T-helper 17 cell (primary cell): Measurements from ENCODE around the gene THSD7B. TPM values are rescaled to one million over a fixed set of nuclear protein-coding genes. Genes with fewer than 3 reads are reported as not detected.
"Not testable (repeated sequence)": the region's sequence is repeated elsewhere in the genome, so short reads cannot be mapped to it uniquely, and the experiment has no call there.

Experiments used
- ATAC-seq: fragments of 150-1000 bp; cut with Tn5 transposase; 2 replicates; pipeline ENCODE4 v1.10.0; 2021; ENCODE audit warnings: mild to moderate bottlenecking, moderate library complexity
- DNase-seq, 3 donors: peaks; one replicate each; pipeline versions ENCODE4 v3.0.0 to v3.0.0-alpha.2; 2020 to 2021
- H3K9me3 ChIP-seq: one replicate; pipeline ENCODE4 v1.7.0; 2013; ENCODE audit warnings: low read length, mild to moderate bottlenecking; ENCODE audit not compliant: control insufficient read depth, poor library complexity, severe bottlenecking
- H3K27ac Mint-ChIP-seq: one replicate; pipeline ENCODE4 v1.8.0; 2022; ENCODE audit warnings: mild to moderate bottlenecking, moderate library complexity, mixed read lengths
- H3K27me3 Mint-ChIP-seq: one replicate; pipeline ENCODE4 v1.8.0; 2022; ENCODE audit warnings: mixed read lengths
- H3K36me3 Mint-ChIP-seq: one replicate; pipeline ENCODE4 v1.8.0; 2022; ENCODE audit warnings: low read depth, mixed read lengths
- H3K4me1 Mint-ChIP-seq: one replicate; pipeline ENCODE4 v1.8.0; 2022; ENCODE audit warnings: mild to moderate bottlenecking, mixed read lengths
- H3K4me3 Mint-ChIP-seq: one replicate; pipeline ENCODE4 v1.8.0; 2022; ENCODE audit warnings: mild to moderate bottlenecking, moderate library complexity, mixed read lengths
- total RNA-seq, 4 donors: library from RNA in 2 of 4; stranded (reverse) in 2 of 4; gene quantifications; one replicate each; pipeline ENCODE4 v1.2.3 and lab custom pipeline; 2022 to 2026

THSD7B gene
- total RNA-seq, 2 donors from 2014 or later: not detected

GRCh38 chr2:137047369-137047768, 282.0 kb downstream of the THSD7B start:
- no peaks in the 10 kb centered on the region for H3K4me1 Mint-ChIP-seq
- H3K4me3 Mint-ChIP-seq: no peak overlapping the region
- ATAC-seq (no peak), DNase-seq (no peak)
- H3K27me3 Mint-ChIP-seq: no peaks in the 10 kb centered on the region
- H3K27ac Mint-ChIP-seq: no peak overlapping the region
- H3K36me3 Mint-ChIP-seq: no peaks in the 10 kb centered on the region
- no peaks in the 10 kb centered on the region for H3K9me3 ChIP-seq

DNA sequence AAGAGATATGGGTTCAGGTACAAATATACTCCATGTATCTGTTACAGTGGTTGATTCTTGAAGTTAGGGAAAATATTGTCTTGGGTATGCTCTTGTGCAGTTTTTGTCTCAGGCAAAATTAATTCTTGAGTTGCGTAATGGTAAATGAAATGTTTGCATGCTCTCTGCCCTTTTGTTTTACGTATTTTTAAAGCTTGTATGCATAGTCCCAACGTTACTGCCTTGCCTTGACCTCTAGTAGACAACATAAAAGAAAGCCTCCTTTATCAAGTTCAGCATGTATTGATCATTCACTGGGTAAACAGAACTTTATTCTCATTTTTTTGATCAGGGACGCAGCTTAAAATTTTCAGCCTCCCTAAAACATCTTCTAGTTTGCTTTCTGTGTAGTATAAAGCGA, 283.1 kb downstream of the THSD7B start:
- no peak for ATAC-seq
- no peaks in the 10 kb centered on the region for H3K9me3 ChIP-seq
- no peak for DNase-seq
- Mint-ChIP-seq H3K4me3 (no peak overlapping the region), H3K4me1 (no peaks in the 10 kb centered on the region), H3K36me3 (no peaks in the 10 kb centered on the region), H3K27ac (no peak overlapping the region), H3K27me3 (no peaks in the 10 kb centered on the region)

GRCh38 chr2:137049518-137049917, 284.2 kb downstream of the THSD7B start:
- DNase-seq (no peak), ATAC-seq (no peak)
- no peak overlapping the region for H3K4me3 Mint-ChIP-seq
- no peak overlapping the region for H3K27ac Mint-ChIP-seq
- H3K4me1 Mint-ChIP-seq: no peaks in the 10 kb centered on the region
- H3K27me3 Mint-ChIP-seq: no peaks in the 10 kb centered on the region
- no peaks in the 10 kb centered on the region for H3K36me3 Mint-ChIP-seq
- no peaks in the 10 kb centered on the region for H3K9me3 ChIP-seq

DNA sequence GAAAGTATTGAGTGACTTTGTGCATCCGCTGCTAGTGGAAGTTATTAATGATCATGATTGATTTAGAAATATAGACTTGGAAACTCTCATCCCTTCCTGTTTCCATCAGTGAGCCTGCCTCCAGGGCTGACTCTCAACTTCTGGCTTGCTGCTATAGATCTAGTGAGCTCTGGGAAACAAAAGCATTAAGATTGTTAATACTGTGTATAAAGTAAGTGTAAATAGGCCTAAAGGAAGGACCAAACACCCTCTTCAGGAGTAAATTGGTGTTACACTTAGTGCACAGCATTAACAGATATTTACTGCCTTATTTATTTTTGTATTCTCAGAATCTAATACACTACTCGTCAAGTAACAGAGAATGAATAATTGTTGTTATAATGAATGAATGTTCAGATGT, 285.6 kb downstream of the THSD7B start:
- DNase-seq: no peak
- Mint-ChIP-seq H3K4me3 (no peak overlapping the region), H3K36me3 (no peaks in the 10 kb centered on the region), H3K27ac (no peak overlapping the region), H3K27me3 (no peaks in the 10 kb centered on the region), H3K4me1 (no peaks in the 10 kb centered on the region)
- no peaks in the 10 kb centered on the region for H3K9me3 ChIP-seq
- ATAC-seq: no peak

- DNase-seq (no peak), ATAC-seq (no peak)
- H3K27me3 Mint-ChIP-seq: no peaks in the 10 kb centered on the region
- H3K4me1 Mint-ChIP-seq: no peaks in the 10 kb centered on the region
- no peak overlapping the region for H3K4me3 Mint-ChIP-seq
- H3K27ac Mint-ChIP-seq: no peak overlapping the region
- no peaks in the 10 kb centered on the region for H3K36me3 Mint-ChIP-seq
- no peaks in the 10 kb centered on the region for H3K9me3 ChIP-seq
Measured at GRCh38 chr2:137051778-137052398, 286.5 kb downstream of the THSD7B start.

DNA sequence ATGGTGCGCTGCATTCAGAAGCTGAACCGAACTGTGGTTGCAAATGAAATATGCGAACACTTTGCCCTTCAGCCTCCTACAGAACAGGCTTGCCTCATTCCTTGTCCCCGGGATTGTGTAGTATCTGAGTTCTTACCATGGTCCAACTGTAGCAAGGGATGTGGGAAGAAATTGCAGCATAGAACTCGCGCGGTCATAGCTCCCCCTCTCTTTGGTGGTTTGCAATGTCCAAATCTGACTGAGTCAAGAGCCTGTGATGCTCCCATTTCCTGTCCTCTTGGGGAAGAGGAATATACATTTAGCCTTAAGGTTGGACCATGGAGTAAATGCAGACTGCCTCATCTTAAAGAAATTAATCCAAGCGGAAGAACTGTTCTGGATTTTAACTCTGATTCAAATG, 291.4 kb downstream of the THSD7B start:
- H3K36me3 Mint-ChIP-seq: no peaks in the 10 kb centered on the region
- no peaks in the 10 kb centered on the region for H3K27me3 Mint-ChIP-seq
- H3K4me3 Mint-ChIP-seq: no peak overlapping the region
- no peaks in the 10 kb centered on the region for H3K4me1 Mint-ChIP-seq
- ATAC-seq (no peak), DNase-seq (no peak)
- H3K27ac Mint-ChIP-seq: no peak overlapping the region
- H3K9me3 ChIP-seq: no peaks in the 10 kb centered on the region

GRCh38 chr2:137076111-137076765, 310.9 kb downstream of the THSD7B start:
- not testable (repeated sequence) for DNase-seq, H3K27me3 Mint-ChIP-seq, H3K27ac Mint-ChIP-seq, H3K4me1 Mint-ChIP-seq, H3K9me3 ChIP-seq, H3K36me3 Mint-ChIP-seq, H3K4me3 Mint-ChIP-seq, ATAC-seq

DNA sequence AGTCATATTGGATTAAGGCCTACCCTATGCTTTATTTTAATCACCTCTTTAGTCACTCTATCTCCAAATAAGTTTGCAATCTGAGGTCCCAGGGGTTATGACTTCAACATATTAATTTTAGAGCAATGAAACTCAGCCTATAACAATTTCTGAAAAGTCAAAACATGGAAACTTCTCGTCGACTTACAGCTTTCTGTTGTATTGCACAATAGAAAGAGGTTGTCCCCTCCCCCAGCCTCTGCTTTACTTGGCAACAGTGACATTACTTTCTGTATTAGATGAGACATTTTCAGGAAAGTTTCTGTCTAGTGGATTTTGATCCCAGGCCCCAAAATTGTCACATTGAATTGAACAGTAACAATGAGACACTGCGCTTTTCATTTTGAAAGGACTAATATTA, 326.4 kb downstream of the THSD7B start:
- DNase-seq (no peak), ATAC-seq (no peak)
- no peaks in the 10 kb centered on the region for H3K36me3 Mint-ChIP-seq
- H3K4me1 Mint-ChIP-seq: no peaks in the 10 kb centered on the region
- H3K9me3 ChIP-seq: no peaks in the 10 kb centered on the region
- H3K4me3 Mint-ChIP-seq: no peak overlapping the region
- H3K27ac Mint-ChIP-seq: no peak overlapping the region
- no peaks in the 10 kb centered on the region for H3K27me3 Mint-ChIP-seq

DNA sequence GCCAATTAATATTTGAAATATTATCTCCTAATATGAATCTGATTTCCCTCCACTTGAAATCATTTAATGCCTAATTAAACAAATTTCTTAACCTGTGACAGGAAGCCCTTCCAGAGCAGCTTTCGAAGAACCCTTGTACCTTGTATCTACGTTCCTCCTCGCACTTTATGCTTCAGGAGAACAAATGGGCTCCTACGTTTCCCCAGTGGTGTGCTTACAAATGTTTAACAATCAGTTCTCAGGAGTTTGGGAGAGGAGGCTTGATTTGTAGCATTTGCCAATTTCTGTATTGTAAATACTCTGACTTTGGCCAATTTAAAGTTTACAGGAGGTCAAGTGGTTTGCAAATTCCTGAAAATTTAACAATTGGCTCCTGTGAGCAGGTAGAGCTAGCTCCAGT, 327.8 kb downstream of the THSD7B start:
- ATAC-seq (no peak), DNase-seq (no peak)
- Mint-ChIP-seq H3K27ac (no peak overlapping the region), H3K27me3 (no peaks in the 10 kb centered on the region), H3K36me3 (no peaks in the 10 kb centered on the region), H3K4me3 (no peak overlapping the region), H3K4me1 (no peaks in the 10 kb centered on the region)
- no peaks in the 10 kb centered on the region for H3K9me3 ChIP-seq

DNA sequence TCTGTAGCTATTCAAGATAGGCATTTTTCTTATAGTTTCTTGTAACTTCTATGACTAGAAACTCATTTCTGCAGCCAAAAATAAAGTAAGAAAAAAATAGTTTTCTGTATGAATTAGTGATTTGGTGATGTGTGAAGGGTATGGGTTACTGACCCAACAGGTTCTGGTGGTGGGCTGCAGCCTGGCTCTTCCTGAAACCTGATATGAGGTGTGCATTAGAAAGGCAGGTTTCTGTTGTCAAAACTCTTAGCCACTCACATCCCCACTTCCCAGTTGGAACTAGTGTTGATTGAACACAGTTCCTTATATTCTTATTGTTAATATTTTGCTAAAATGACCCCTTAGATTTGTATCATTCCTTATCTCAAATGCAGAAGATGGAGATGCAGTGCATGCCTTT, 330.8 kb downstream of the THSD7B start:
- H3K27me3 Mint-ChIP-seq: no peaks in the 10 kb centered on the region
- H3K4me3 Mint-ChIP-seq: no peak overlapping the region
- H3K27ac Mint-ChIP-seq: no peak overlapping the region
- ATAC-seq: no peak
- no peak for DNase-seq
- H3K9me3 ChIP-seq: no peaks in the 10 kb centered on the region
- H3K4me1 Mint-ChIP-seq: no peaks in the 10 kb centered on the region
- H3K36me3 Mint-ChIP-seq: no peaks in the 10 kb centered on the region

GRCh38 chr2:137096693-137097092, 331.3 kb downstream of the THSD7B start:
- H3K36me3 Mint-ChIP-seq: no peaks in the 10 kb centered on the region
- no peaks in the 10 kb centered on the region for H3K27me3 Mint-ChIP-seq
- no peaks in the 10 kb centered on the region for H3K4me1 Mint-ChIP-seq
- H3K27ac Mint-ChIP-seq: no peak overlapping the region
- no peak for DNase-seq
- no peak overlapping the region for H3K4me3 Mint-ChIP-seq
- no peaks in the 10 kb centered on the region for H3K9me3 ChIP-seq
- ATAC-seq: no peak

DNA sequence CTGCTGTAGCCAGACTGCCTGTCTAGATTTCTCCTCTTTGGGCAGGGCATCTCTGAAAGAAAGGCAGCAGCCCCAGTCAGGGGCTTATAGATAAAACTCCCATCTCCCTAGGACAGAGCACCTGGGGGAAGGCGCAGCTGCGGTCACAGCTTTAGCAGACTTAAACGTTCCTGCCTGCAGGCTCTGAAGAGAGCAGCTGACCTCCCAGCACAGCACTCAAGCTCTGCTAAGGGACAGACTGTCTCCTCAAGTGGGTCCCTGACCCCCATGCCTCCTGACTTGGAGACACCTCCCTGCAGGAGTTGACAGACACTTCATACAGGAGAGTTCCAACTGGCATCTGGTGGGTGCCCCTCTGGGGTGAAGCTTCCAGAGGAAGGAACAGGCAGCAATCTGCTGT, 336.5 kb downstream of the THSD7B start:
- DNase-seq, H3K4me3 Mint-ChIP-seq, ATAC-seq, H3K9me3 ChIP-seq, H3K4me1 Mint-ChIP-seq, H3K27me3 Mint-ChIP-seq, H3K36me3 Mint-ChIP-seq, H3K27ac Mint-ChIP-seq: not testable (repeated sequence)

DNA sequence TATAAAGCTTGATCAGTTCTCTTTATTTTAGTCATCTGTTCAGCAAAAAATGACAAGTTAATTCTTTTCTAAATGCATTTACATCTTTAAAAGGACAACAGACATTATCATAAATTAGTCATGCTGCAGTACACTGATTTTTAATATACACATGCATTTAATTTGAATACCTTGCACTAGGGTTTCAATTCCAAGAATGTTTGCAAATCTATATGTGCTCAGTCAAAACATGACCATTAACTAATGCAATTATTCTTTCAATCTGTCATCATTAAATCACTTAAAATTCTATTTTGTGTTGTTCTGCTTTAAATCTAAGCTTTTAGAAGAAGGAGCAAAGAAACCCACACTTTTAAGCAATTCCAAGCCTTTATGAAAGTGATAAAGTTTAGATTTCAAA, 342.6 kb downstream of the THSD7B start:
- H3K4me3 Mint-ChIP-seq: no peak overlapping the region
- no peak for DNase-seq
- no peak for ATAC-seq
- H3K27me3 Mint-ChIP-seq: no peaks in the 10 kb centered on the region
- no peaks in the 10 kb centered on the region for H3K4me1 Mint-ChIP-seq
- no peak overlapping the region for H3K27ac Mint-ChIP-seq
- no peaks in the 10 kb centered on the region for H3K36me3 Mint-ChIP-seq
- no peaks in the 10 kb centered on the region for H3K9me3 ChIP-seq

GRCh38 chr2:137111896-137112295, 346.6 kb downstream of the THSD7B start:
- no peaks in the 10 kb centered on the region for H3K27me3 Mint-ChIP-seq

More at GRCh38 chr2:137111896-137112295, 346.6 kb downstream of the THSD7B start:
- H3K36me3 Mint-ChIP-seq: no peaks in the 10 kb centered on the region
- H3K27ac Mint-ChIP-seq: no peak overlapping the region
- H3K4me1 Mint-ChIP-seq: no peaks in the 10 kb centered on the region
- DNase-seq (no peak), ATAC-seq (no peak)
- no peak overlapping the region for H3K4me3 Mint-ChIP-seq
- no peaks in the 10 kb centered on the region for H3K9me3 ChIP-seq
